ENCODE measurements around the gene TBX4.

The TBX4 gene

GRCh38 chr17:61404663-61404912, 47.6 kb upstream of the TBX4 start:
- Histone ChIP-seq H3K27me3 (ENCODE audit: control insufficient read depth in 3 of 3, insufficient read depth in 3 of 3, low read depth in 1 of 3, low read length in 3 of 3) (peaks cover 86 to 100% (median 95%) of the 10 kb centered on the region in 3 experiments), H3K79me1 (ENCODE audit: low read depth, low read length) (peaks cover 4% of the 10 kb centered on the region), H4K8ac (ENCODE audit: low read depth, low read length) (no peak overlapping the region), H4K91ac (ENCODE audit: low read depth, low read length, poor library complexity) (no peak overlapping the region), H2BK120ac (ENCODE audit: low read depth, low read length) (no peak overlapping the region), H3K27ac (replicated peaks; ENCODE audit: low read length) (no peak overlapping the region), H2BK5ac (ENCODE audit: low read length) (no peak overlapping the region), H3K14ac (ENCODE audit: low read length) (no peak overlapping the region), H3K18ac (ENCODE audit: low read length) (peak overlapping the region; percentile 24), H2BK15ac (ENCODE audit: low read length) (no peak overlapping the region), H3K36me3 (replicated peaks in 1 of 2; ENCODE audit: control insufficient read depth in 2 of 2, insufficient read depth in 2 of 2, low read length in 2 of 2) (no peaks in the 10 kb centered on the region), H3K9me3 (replicated peaks in 1 of 2; ENCODE audit: control insufficient read depth in 2 of 2, insufficient read depth in 1 of 2, low read depth in 1 of 2, low read length in 2 of 2) (peaks cover 3 to 7% of the 10 kb centered on the region in 2 donors), H2AK5ac (ENCODE audit: low read depth, low read length) (peak overlapping the region; percentile 43), H3K4me3 (ENCODE audit: low read length in 2 of 2) (no peak overlapping the region), H3K4me1 (ENCODE audit: control insufficient read depth in 2 of 2, insufficient read depth in 1 of 2, low read depth in 1 of 2, low read length in 2 of 2) (peaks cover 6 to 10% of the 10 kb centered on the region in 2 donors), H3K4me2 (ENCODE audit: insufficient read depth, low read length, poor library complexity, severe bottlenecking) (peak overlapping the region; percentile 65), H3K4ac (ENCODE audit: low read length) (no peak overlapping the region), H2BK12ac (ENCODE audit: low read length) (no peak overlapping the region), H3K23ac (ENCODE audit: low read depth, low read length, poor library complexity) (peak overlapping the region; percentile 49), H2AFZ (ENCODE audit: low read length) (peak overlapping the region; percentile 94), H3K9ac (ENCODE audit: low read depth, low read length, poor library complexity) (peak overlapping the region; percentile 68)
- no CpG with 5 or more reads among the region's 27 CpGs for WGBS, 2 donors (ENCODE audit: extremely low coverage in 2 of 2, insufficient read length in 2 of 2, insufficient replicate concordance in 1 of 2)
- no peak for DNase-seq (ENCODE audit: low spot score)

GRCh38 chr17:61404913-61405685, 47.1 kb upstream of the TBX4 start:
- peak overlapping the region; percentile 93 for H2AK5ac ChIP-seq (ENCODE audit: low read depth, low read length)
- H3K18ac ChIP-seq (ENCODE audit: low read length), result peak overlapping the region; percentile 50
- peak overlapping the region; percentile 59 for H2BK15ac ChIP-seq (ENCODE audit: low read length)
- H2BK5ac ChIP-seq (ENCODE audit: low read length), result no peak overlapping the region
- no peak overlapping the region for H2BK12ac ChIP-seq (ENCODE audit: low read length)
- H3K9me3 ChIP-seq (replicated peaks in 1 of 2; ENCODE audit: control insufficient read depth in 2 of 2, insufficient read depth in 1 of 2, low read depth in 1 of 2, low read length in 2 of 2), result peaks cover 3 to 7% of the 10 kb centered on the region in 2 donors
- peaks cover 87 to 100% (median 98%) of the 10 kb centered on the region in 3 experiments for H3K27me3 ChIP-seq (ENCODE audit: control insufficient read depth in 3 of 3, insufficient read depth in 3 of 3, low read depth in 1 of 3, low read length in 3 of 3)
- peak overlapping the region; percentile 65 for H3K4me2 ChIP-seq (ENCODE audit: insufficient read depth, low read length, poor library complexity, severe bottlenecking)
- no CpG with 5 or more reads among the region's 71 CpGs for WGBS, 2 donors (ENCODE audit: extremely low coverage in 2 of 2, insufficient read length in 2 of 2, insufficient replicate concordance in 1 of 2)
- H4K8ac ChIP-seq (ENCODE audit: low read depth, low read length), result no peak overlapping the region
- peaks cover 3% of the 10 kb centered on the region for H3K79me1 ChIP-seq (ENCODE audit: low read depth, low read length)
- H3K4me1 ChIP-seq (ENCODE audit: control insufficient read depth in 2 of 2, insufficient read depth in 1 of 2, low read depth in 1 of 2, low read length in 2 of 2), result peaks cover 6 to 8% of the 10 kb centered on the region in 2 donors
- H3K27ac ChIP-seq (replicated peaks; ENCODE audit: low read length), result no peak overlapping the region
- H3K4ac ChIP-seq (ENCODE audit: low read length), result no peak overlapping the region
- H3K23ac ChIP-seq (ENCODE audit: low read depth, low read length, poor library complexity), result peak overlapping the region; percentile 96
- peak overlapping the region; percentile 94 for H2AFZ ChIP-seq (ENCODE audit: low read length)
- no peak overlapping the region for H2BK120ac ChIP-seq (ENCODE audit: low read depth, low read length)
- H3K14ac ChIP-seq (ENCODE audit: low read length), result no peak overlapping the region
- no peak for DNase-seq (ENCODE audit: low spot score)
- no peaks in the 10 kb centered on the region for H3K36me3 ChIP-seq (replicated peaks in 1 of 2; ENCODE audit: control insufficient read depth in 2 of 2, insufficient read depth in 2 of 2, low read length in 2 of 2)
- H3K9ac ChIP-seq (ENCODE audit: low read depth, low read length, poor library complexity), result no peak overlapping the region
- H3K4me3 ChIP-seq (ENCODE audit: low read length in 2 of 2), result peak overlapping the region; percentile 22 to 24
- no peak overlapping the region for H4K91ac ChIP-seq (ENCODE audit: low read depth, low read length, poor library complexity)

- Histone ChIP-seq H3K4me2 (ENCODE audit: insufficient read depth, low read length, poor library complexity, severe bottlenecking) (no peak overlapping the region), H2BK120ac (ENCODE audit: low read depth, low read length) (no peak overlapping the region), H3K23ac (ENCODE audit: low read depth, low read length, poor library complexity) (peak overlapping the region; percentile 96), H3K4me1 (ENCODE audit: control insufficient read depth in 2 of 2, insufficient read depth in 1 of 2, low read depth in 1 of 2, low read length in 2 of 2) (peaks cover 10 to 12% of the 10 kb centered on the region in 2 donors), H3K9ac (ENCODE audit: low read depth, low read length, poor library complexity) (peak overlapping the region; percentile 9), H3K14ac (ENCODE audit: low read length) (no peak overlapping the region), H3K4ac (ENCODE audit: low read length) (no peak overlapping the region), H3K9me3 (replicated peaks in 1 of 2; ENCODE audit: control insufficient read depth in 2 of 2, insufficient read depth in 1 of 2, low read depth in 1 of 2, low read length in 2 of 2) (peaks cover 3 to 7% of the 10 kb centered on the region in 2 donors), H3K79me1 (ENCODE audit: low read depth, low read length) (peaks cover 2% of the 10 kb centered on the region), H2AFZ (ENCODE audit: low read length) (peak overlapping the region; percentile 94), H2BK5ac (ENCODE audit: low read length) (no peak overlapping the region), H4K91ac (ENCODE audit: low read depth, low read length, poor library complexity) (no peak overlapping the region), H3K27me3 (ENCODE audit: control insufficient read depth in 3 of 3, insufficient read depth in 3 of 3, low read depth in 1 of 3, low read length in 3 of 3) (peaks cover 85 to 100% (median 97%) of the 10 kb centered on the region in 3 experiments), H3K27ac (replicated peaks; ENCODE audit: low read length) (no peak overlapping the region), H3K4me3 (ENCODE audit: low read length in 2 of 2) (no peak overlapping the region), H2BK12ac (ENCODE audit: low read length) (no peak overlapping the region), H2BK15ac (ENCODE audit: low read length) (no peak overlapping the region), H3K36me3 (replicated peaks in 1 of 2; ENCODE audit: control insufficient read depth in 2 of 2, insufficient read depth in 2 of 2, low read length in 2 of 2) (no peaks in the 10 kb centered on the region), H3K18ac (ENCODE audit: low read length) (peak overlapping the region; percentile 15), H2AK5ac (ENCODE audit: low read depth, low read length) (peak overlapping the region; percentile 93), H4K8ac (ENCODE audit: low read depth, low read length) (no peak overlapping the region)
- no CpG with 5 or more reads among the region's 37 CpGs for WGBS, 2 donors (ENCODE audit: extremely low coverage in 2 of 2, insufficient read length in 2 of 2, insufficient replicate concordance in 1 of 2)
- no peak for DNase-seq (ENCODE audit: low spot score)
Observed at GRCh38 chr17:61405686-61406536, 46.3 kb upstream of the TBX4 start.

GRCh38 chr17:61406537-61406845, 45.7 kb upstream of the TBX4 start:
- H2AK5ac ChIP-seq (ENCODE audit: low read depth, low read length), result no peak overlapping the region

More at GRCh38 chr17:61406537-61406845, 45.7 kb upstream of the TBX4 start:
- no peak overlapping the region for H3K27ac ChIP-seq (replicated peaks; ENCODE audit: low read length)
- no peak overlapping the region for H4K8ac ChIP-seq (ENCODE audit: low read depth, low read length)
- no peak overlapping the region for H3K4me3 ChIP-seq (ENCODE audit: low read length in 2 of 2)
- no CpG with 5 or more reads among the region's 1 CpG for WGBS, 2 donors (ENCODE audit: extremely low coverage in 2 of 2, insufficient read length in 2 of 2, insufficient replicate concordance in 1 of 2)
- no peak overlapping the region for H3K9ac ChIP-seq (ENCODE audit: low read depth, low read length, poor library complexity)
- no peak overlapping the region for H3K4me2 ChIP-seq (ENCODE audit: insufficient read depth, low read length, poor library complexity, severe bottlenecking)
- H2BK12ac ChIP-seq (ENCODE audit: low read length), result no peak overlapping the region
- H4K91ac ChIP-seq (ENCODE audit: low read depth, low read length, poor library complexity), result no peak overlapping the region
- no peak for DNase-seq (ENCODE audit: low spot score)
- peaks cover 3 to 7% of the 10 kb centered on the region in 2 donors for H3K9me3 ChIP-seq (replicated peaks in 1 of 2; ENCODE audit: control insufficient read depth in 2 of 2, insufficient read depth in 1 of 2, low read depth in 1 of 2, low read length in 2 of 2)
- H2BK120ac ChIP-seq (ENCODE audit: low read depth, low read length), result no peak overlapping the region
- H2BK15ac ChIP-seq (ENCODE audit: low read length), result no peak overlapping the region
- no peak overlapping the region for H2AFZ ChIP-seq (ENCODE audit: low read length)
- H3K4me1 ChIP-seq (ENCODE audit: control insufficient read depth in 2 of 2, insufficient read depth in 1 of 2, low read depth in 1 of 2, low read length in 2 of 2), result peaks cover 10 to 12% of the 10 kb centered on the region in 2 donors
- H3K79me1 ChIP-seq (ENCODE audit: low read depth, low read length), result peaks cover 2% of the 10 kb centered on the region
- no peaks in the 10 kb centered on the region for H3K36me3 ChIP-seq (replicated peaks in 1 of 2; ENCODE audit: control insufficient read depth in 2 of 2, insufficient read depth in 2 of 2, low read length in 2 of 2)
- H2BK5ac ChIP-seq (ENCODE audit: low read length), result no peak overlapping the region
- no peak overlapping the region for H3K4ac ChIP-seq (ENCODE audit: low read length)
- H3K23ac ChIP-seq (ENCODE audit: low read depth, low read length, poor library complexity), result no peak overlapping the region
- no peak overlapping the region for H3K14ac ChIP-seq (ENCODE audit: low read length)
- H3K18ac ChIP-seq (ENCODE audit: low read length), result no peak overlapping the region
- H3K27me3 ChIP-seq (ENCODE audit: control insufficient read depth in 3 of 3, insufficient read depth in 3 of 3, low read depth in 1 of 3, low read length in 3 of 3), result peaks cover 82 to 99% (median 97%) of the 10 kb centered on the region in 3 experiments
